SJSA1 (cell line): ENCODE results near the gene NCR3LG1. TPM values are rescaled to one million over a fixed set of nuclear protein-coding genes. Genes with fewer than 3 reads are reported as not detected.

Experiments used
- DNase-seq, 2 experiments: peaks; one replicate each; pipeline ENCODE4 v3.0.0-alpha.2; 2015 to 2020; ENCODE audit warnings: low spot score in 2 of 2, low read depth in 1 of 2
- H3K27ac ChIP-seq: fragments of 250-450 bp; sonication (Bioruptor Pico); 2 replicates; pipeline ENCODE4 v1.5.1; 2020; ENCODE audit warnings: mild to moderate bottlenecking, moderate library complexity
- H3K27me3 ChIP-seq: fragments of 250-450 bp; sonication (Bioruptor Pico); replicated peaks from 2 replicates; pipeline ENCODE4 v1.5.1; 2020; ENCODE audit warnings: mild to moderate bottlenecking, moderate library complexity
- H3K36me3 ChIP-seq: fragments of 250-450 bp; sonication (Bioruptor Pico); 2 replicates; pipeline ENCODE4 v1.5.1; 2020; ENCODE audit warnings: mild to moderate bottlenecking
- H3K4me1 ChIP-seq: fragments of 250-450 bp; sonication (Bioruptor Pico); replicated peaks from 2 replicates; pipeline ENCODE4 v1.6.1; 2021; ENCODE audit warnings: mild to moderate bottlenecking
- H3K4me3 ChIP-seq: fragments of 250-450 bp; sonication (Bioruptor Pico); 2 replicates; pipeline ENCODE4 v1.5.1; 2020; ENCODE audit warnings: mild to moderate bottlenecking
- H3K9me3 ChIP-seq: fragments of 250-450 bp; sonication (Bioruptor Pico); replicated peaks from 2 replicates; pipeline ENCODE4 v1.5.1; 2020; ENCODE audit warnings: mild to moderate bottlenecking
- total RNA-seq: library from RNA; depleted of rRNA; stranded (reverse); fragments of >200 nt; shearing (Covaris generic); gene quantifications from 2 replicates; pipeline ENCODE4 v1.2.3, GENCODE V29; 2014

Gene NCR3LG1
- total RNA-seq, 1 experiment from 2014 or later = 1.4 TPM

GRCh38 chr11:17352950-17353820 is 1.6 kb downstream of the NCR3LG1 start:
- Histone ChIP-seq H3K4me1 (peaks cover 24% of the 10 kb centered on the region), H3K4me3 (peak overlapping the region; percentile 51), H3K27ac (peak overlapping the region; percentile 36; the same call in 1 of the 2 replicates), H3K27me3 (peaks cover 24% of the 10 kb centered on the region), H3K9me3 (no peaks in the 10 kb centered on the region), H3K36me3 (no peaks in the 10 kb centered on the region)
- DNase-seq = peak; percentile 80 to 82

DNA sequence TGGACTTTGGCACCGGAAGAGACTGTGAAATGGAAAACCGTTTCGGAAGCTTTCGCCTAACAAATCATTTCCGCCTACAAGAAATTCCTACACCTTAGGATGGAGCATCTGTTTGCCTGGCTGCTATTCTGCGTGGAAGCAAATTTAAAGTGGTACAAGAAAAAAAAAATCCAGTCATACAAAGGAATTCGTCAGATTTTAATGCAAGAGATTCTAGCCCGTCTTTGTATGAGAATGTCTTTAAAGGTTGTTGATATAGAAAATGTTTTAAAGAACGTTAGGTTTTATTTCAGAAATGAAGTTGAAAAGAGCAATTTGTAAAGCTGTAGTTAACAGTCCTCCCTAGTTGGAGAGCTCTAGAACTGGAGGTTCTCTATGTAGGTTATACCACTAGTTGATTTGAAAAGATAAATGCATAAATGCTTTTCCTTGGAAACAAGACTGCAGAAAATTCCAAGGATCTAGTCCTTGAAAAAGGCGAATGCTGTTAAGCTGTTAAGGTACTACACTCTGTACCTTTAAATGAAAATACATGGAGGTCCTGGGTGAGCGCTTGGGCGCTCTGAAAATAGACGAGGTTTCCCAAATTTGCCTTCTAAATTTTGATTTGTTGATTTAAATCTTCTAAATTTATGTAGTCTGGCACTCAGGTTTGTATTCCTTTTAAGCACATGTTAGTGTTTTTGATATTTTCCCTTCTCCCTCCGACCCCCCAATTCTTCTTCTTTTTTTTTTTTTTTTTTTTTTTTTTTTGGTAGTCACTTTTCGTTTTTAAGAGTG is 2.4 kb downstream of the NCR3LG1 start:
- H3K27me3 ChIP-seq = peaks cover 24% of the 10 kb centered on the region
- DNase-seq = peak in 1 of 2 experiments; percentile 72

GRCh38 chr11:17354601-17354991 is 3.0 kb downstream of the NCR3LG1 start:
- no peak overlapping the region for H3K4me3 ChIP-seq
- H3K36me3 ChIP-seq = no peaks in the 10 kb centered on the region
- DNase-seq = peak; percentile 68 to 70
- H3K27me3 ChIP-seq = peaks cover 24% of the 10 kb centered on the region
- H3K9me3 ChIP-seq = no peaks in the 10 kb centered on the region
- no peak overlapping the region for H3K27ac ChIP-seq
- H3K4me1 ChIP-seq = peaks cover 24% of the 10 kb centered on the region

More for the DNA sequence above, 2.4 kb downstream of the NCR3LG1 start:
- H3K9me3 ChIP-seq = no peaks in the 10 kb centered on the region
- no peak overlapping the region for H3K27ac ChIP-seq
- no peaks in the 10 kb centered on the region for H3K36me3 ChIP-seq
- peaks cover 24% of the 10 kb centered on the region for H3K4me1 ChIP-seq
- H3K4me3 ChIP-seq = peak overlapping the region; percentile 51

- H3K4me1 ChIP-seq = no peaks in the 10 kb centered on the region
- H3K9me3 ChIP-seq = peaks cover 27% of the 10 kb centered on the region
- 0 out of 2 replicates have a peak, but pooled peaks cover 3% of the 10 kb centered on the region for H3K36me3 ChIP-seq
- no peak overlapping the region for H3K4me3 ChIP-seq
- DNase-seq = no peak
- H3K27ac ChIP-seq = no peak overlapping the region
- no peaks in the 10 kb centered on the region for H3K27me3 ChIP-seq
Measured at GRCh38 chr11:17366495-17366894, 14.9 kb downstream of the NCR3LG1 start.

GRCh38 chr11:17368551-17368950 is 17.0 kb downstream of the NCR3LG1 start:
- no peak overlapping the region for H3K27ac ChIP-seq
- H3K4me1 ChIP-seq = no peaks in the 10 kb centered on the region
- H3K36me3 ChIP-seq = 0 out of 2 replicates have a peak, but pooled peaks cover 3% of the 10 kb centered on the region
- H3K27me3 ChIP-seq = no peaks in the 10 kb centered on the region
- H3K4me3 ChIP-seq = no peak overlapping the region
- peaks cover 41% of the 10 kb centered on the region for H3K9me3 ChIP-seq
- DNase-seq = no peak

DNA sequence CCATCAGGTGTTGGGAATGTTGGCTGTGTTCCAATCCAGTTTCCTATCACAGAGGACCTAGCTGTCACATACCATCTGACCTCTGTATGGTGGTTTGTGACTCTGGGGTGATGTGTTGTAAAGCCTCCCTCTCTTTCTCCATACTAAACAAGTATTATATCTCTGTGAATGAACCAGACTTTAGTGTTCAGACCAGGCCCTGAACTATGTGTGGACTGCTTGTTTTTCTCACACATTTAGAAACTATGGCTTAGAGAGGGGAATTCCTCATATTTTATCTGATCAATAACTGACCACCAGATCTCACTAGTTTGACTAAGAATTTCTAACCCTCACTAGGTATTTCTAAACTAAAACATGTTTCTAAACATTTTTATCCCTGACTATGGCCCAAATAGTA is 17.5 kb downstream of the NCR3LG1 start:
- H3K9me3 ChIP-seq = peaks cover 44% of the 10 kb centered on the region
- no peak overlapping the region for H3K27ac ChIP-seq
- DNase-seq = no peak
- H3K4me3 ChIP-seq = no peak overlapping the region
- H3K4me1 ChIP-seq = no peaks in the 10 kb centered on the region
- H3K36me3 ChIP-seq = 0 out of 2 replicates have a peak, but pooled peaks cover 3% of the 10 kb centered on the region
- H3K27me3 ChIP-seq = no peaks in the 10 kb centered on the region

GRCh38 chr11:17369684-17370243 is 18.2 kb downstream of the NCR3LG1 start:
- no peak overlapping the region for H3K4me3 ChIP-seq
- no peaks in the 10 kb centered on the region for H3K27me3 ChIP-seq

DNA sequence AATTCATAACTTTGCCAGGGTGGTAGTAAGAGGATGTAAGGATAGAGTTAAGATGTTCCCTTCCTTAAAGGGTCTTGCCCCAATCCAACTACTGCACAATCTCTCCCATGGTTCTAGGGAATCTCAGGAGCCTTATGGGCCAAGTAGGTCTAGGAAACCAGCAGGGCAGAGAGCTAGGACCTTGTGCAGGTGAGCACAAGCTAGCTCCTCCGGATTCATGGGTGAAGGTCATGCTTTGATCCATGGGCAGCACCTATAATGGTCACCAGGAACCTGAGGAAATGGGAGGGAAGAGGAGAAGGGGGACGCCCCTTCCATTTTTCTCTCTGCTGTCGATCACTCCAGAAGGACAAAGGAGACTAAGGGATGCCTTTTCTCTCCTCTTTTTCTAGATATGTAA is 20.0 kb downstream of the NCR3LG1 start:
- 0 out of 2 replicates have a peak, but pooled peaks cover 3% of the 10 kb centered on the region for H3K36me3 ChIP-seq
- H3K4me1 ChIP-seq = no peaks in the 10 kb centered on the region
- no peak overlapping the region for H3K27ac ChIP-seq
- H3K27me3 ChIP-seq = no peaks in the 10 kb centered on the region
- peaks cover 46% of the 10 kb centered on the region for H3K9me3 ChIP-seq
- no peak overlapping the region for H3K4me3 ChIP-seq
- no peak for DNase-seq

More at GRCh38 chr11:17369684-17370243, 18.2 kb downstream of the NCR3LG1 start:
- no peaks in the 10 kb centered on the region for H3K4me1 ChIP-seq
- H3K36me3 ChIP-seq = 0 out of 2 replicates have a peak, but pooled peaks cover 3% of the 10 kb centered on the region
- H3K27ac ChIP-seq = no peak overlapping the region
- no peak for DNase-seq
- H3K9me3 ChIP-seq = peaks cover 46% of the 10 kb centered on the region

DNA sequence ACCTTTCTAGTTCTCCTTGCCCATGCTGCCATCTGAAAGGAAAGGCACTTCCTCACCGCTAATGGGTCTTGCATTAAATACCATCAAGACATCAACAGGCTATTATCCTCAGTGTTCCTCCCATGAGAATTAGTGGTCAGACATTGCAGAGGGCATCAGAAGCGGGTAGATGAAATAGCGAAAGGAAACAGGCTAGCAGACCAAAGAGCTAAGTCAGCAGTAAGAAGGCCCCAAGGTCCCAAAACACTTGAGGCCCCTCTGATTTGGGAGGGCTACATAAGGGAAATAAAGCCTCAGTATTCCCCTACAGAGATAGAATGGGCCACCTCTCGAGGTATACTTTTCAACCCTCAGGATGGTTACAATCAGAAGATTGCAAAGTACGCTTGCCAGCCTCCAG is 23.9 kb downstream of the NCR3LG1 start:
- DNase-seq = no peak
- Histone ChIP-seq H3K4me1 (no peaks in the 10 kb centered on the region), H3K36me3 (0 out of 2 replicates have a peak, but pooled peaks cover 3% of the 10 kb centered on the region), H3K27ac (no peak overlapping the region), H3K9me3 (peaks cover 29% of the 10 kb centered on the region), H3K4me3 (no peak overlapping the region), H3K27me3 (no peaks in the 10 kb centered on the region)

DNA sequence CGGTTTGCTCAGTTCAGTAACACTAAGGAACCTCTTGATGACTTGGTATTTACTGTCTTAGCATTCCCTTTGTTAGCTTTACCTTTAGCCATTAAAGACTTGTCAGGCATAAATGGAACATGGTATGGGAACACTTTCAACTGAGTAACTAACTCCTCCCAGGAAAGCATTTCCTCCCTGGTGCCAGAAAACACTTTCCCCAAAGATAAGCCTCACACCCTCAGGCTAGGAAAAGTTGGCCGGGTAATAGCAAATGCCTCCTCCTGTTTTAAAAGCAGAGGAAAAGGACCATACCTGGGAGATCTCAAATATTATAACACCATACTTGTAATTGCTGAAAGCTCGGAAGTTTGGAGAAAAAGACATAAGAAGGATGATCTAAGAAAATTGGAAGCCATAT is 24.9 kb downstream of the NCR3LG1 start:
- no peaks in the 10 kb centered on the region for H3K4me1 ChIP-seq
- no peaks in the 10 kb centered on the region for H3K27me3 ChIP-seq
- H3K4me3 ChIP-seq = no peak overlapping the region
- H3K9me3 ChIP-seq = peaks cover 19% of the 10 kb centered on the region
- H3K36me3 ChIP-seq = no peaks in the 10 kb centered on the region
- H3K27ac ChIP-seq = no peak overlapping the region
- DNase-seq = no peak

GRCh38 chr11:17378655-17379054 is 27.1 kb downstream of the NCR3LG1 start:
- H3K4me3 ChIP-seq = no peak overlapping the region
- H3K9me3 ChIP-seq = peaks cover 5% of the 10 kb centered on the region
- no peak overlapping the region for H3K27ac ChIP-seq
- H3K4me1 ChIP-seq = no peaks in the 10 kb centered on the region
- DNase-seq = no peak
- H3K27me3 ChIP-seq = no peaks in the 10 kb centered on the region
- no peaks in the 10 kb centered on the region for H3K36me3 ChIP-seq

DNA sequence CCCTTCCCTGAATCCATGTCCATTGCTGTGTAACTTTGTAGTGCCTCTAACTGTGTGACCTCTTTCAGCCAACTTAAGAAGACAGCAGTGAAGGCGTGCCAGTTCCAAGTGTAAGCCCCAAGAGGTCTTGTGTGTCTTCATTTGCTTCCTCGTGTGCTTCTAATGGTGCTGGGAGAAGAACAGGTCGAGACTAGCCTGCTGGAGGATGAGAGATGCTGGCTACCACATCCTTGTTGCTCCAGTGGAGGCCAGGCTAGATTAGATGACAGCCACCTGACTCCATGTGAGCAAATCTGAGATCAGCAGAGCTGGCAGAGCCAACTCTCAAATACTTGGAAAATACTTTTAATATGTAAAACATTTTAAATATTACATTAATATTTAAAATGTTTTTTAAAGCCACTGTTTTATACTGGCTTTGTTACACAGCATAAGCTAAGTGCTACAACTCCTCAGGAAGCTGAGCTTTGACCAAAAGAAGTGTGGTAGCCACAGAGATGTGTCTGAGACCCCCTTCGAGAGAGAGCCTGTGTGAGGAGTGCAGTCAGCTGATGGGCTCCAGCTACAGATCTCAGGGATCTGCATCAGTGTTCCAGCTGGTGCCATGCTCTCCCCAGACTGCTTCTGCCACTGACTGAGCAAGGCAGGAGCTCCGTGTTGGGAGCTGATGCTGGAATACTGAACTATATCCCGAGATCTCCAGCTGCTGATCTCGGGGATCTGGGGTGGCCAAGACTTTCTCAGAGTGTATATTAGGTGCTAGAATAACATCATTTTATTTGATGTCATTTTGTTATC is 28.0 kb downstream of the NCR3LG1 start:
- no peak overlapping the region for H3K27ac ChIP-seq

GRCh38 chr11:17381156-17381555 is 29.6 kb downstream of the NCR3LG1 start:
- Histone ChIP-seq H3K9me3 (no peaks in the 10 kb centered on the region; the same call in 1 of the 2 replicates), H3K27ac (no peak overlapping the region), H3K27me3 (no peaks in the 10 kb centered on the region), H3K4me3 (no peak overlapping the region), H3K36me3 (no peaks in the 10 kb centered on the region), H3K4me1 (no peaks in the 10 kb centered on the region)
- no peak for DNase-seq

More for the DNA sequence above, 28.0 kb downstream of the NCR3LG1 start:
- no peaks in the 10 kb centered on the region for H3K36me3 ChIP-seq
- no peak overlapping the region for H3K4me3 ChIP-seq
- no peaks in the 10 kb centered on the region; the same call in none of the 2 replicates for H3K9me3 ChIP-seq
- no peak for DNase-seq
- H3K27me3 ChIP-seq = no peaks in the 10 kb centered on the region
- H3K4me1 ChIP-seq = no peaks in the 10 kb centered on the region
